IPS-NIHi7 (cell line): ENCODE data around the gene CD101.
A peak's percentile ranks its signal among the peaks of the same experiment; 100 is the strongest.

Experiments used
- DNase-seq: peaks from one replicate; pipeline ENCODE4 v3.0.0; 2012; ENCODE audit warnings: mixed read lengths; ENCODE audit errors: extremely low spot score

CD101 gene

DNA sequence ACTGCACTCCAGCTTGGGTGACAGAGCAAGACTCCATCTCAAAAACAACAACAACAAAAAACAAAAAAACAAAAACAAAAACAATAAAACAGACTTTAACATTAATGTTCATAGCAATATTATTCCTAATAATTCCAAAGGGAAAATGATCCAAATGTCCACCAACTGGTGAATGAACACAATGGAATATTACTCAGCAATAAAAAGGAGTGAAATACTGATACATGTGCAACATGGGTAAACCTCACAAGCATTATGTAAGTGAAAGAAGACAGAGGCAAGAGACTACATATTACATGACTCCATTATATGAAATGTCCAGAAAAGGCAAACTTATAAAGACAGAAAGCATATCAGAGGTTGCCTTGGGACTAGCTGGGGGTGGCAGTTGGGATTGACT is 52.5 kb downstream of the CD101 start:
- no peak for DNase-seq

DNA sequence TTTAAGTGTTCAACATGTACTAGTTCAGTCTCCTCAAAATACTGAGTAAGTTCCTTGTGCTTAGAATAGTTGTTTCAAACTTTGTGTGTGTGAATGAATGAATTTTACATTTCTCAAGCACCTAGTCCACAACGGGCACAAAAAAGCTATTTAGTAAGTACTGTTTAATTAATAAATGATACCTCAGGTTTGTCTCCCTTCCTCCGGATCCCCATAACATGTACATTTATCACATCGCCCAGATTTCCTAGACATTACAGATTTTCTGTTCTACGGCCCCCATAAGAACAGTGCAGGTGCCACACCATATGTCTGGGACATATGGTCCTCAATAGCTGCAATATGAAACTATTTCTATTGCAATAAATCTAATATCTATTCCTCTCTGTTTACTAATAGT is 57.2 kb downstream of the CD101 start:
- DNase-seq = no peak

DNA sequence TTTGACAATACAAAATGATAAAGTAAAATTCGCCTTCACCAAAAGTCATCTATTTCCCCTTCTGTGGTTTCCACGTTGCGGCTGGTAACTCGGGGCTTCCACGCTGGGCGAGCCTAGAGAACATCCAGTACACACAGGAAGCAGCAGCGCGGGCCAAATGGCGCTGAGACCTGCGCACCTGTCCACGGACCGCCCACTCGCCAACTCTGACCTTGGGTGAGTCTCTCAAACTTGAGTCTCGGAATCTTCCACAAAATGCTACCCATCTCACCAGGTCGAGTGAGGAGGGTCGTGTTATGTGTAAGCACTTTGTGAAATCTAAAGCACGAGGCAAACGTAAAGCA is 57.7 kb downstream of the CD101 start:
- no peak for DNase-seq

DNA sequence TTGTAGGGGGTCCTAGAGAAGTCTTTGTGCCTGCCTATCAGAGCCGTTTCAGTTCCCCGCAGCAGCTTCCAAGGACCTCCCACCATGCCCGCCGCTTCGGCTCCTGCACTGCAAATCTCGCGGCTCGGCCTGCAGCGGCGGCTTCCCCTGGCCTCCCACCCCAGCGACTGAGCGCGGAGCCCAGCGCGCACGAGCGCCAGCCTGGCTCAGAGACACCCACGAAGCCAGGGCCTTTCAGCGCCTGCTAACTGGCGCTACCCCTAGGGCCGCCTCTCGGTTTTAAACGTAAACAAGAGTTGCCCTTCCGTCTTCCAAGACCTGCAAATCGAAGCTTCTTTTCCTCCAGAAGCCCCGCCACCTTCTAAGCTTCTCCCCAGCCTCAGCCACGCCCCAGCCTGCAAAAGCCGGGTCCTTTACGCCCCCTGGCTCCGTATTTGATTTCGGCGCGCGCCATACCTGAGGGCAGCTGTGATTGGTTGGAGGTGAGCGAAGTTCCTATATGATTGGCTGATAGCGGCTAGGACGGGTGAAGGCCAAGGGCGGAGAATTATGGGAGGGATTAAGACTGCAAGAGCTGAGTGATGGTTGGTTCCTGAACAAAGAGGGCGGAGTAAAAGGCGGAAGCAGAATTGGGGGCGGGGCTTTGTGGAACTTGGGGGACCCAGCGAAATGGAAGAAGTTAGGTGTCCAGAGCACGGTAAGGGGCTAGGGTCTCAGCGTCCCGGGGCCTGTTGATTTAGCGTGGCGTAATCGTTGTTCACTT is 58.3 kb downstream of the CD101 start, which contains the start of gene TTF2:
Gene TTF2, plus strand, starts transcription at position 649 of the 763 bp plus-strand sequence. Its CDS starts 21 bp downstream, at position 670.
- DNase-seq = peak; percentile 99

DNA sequence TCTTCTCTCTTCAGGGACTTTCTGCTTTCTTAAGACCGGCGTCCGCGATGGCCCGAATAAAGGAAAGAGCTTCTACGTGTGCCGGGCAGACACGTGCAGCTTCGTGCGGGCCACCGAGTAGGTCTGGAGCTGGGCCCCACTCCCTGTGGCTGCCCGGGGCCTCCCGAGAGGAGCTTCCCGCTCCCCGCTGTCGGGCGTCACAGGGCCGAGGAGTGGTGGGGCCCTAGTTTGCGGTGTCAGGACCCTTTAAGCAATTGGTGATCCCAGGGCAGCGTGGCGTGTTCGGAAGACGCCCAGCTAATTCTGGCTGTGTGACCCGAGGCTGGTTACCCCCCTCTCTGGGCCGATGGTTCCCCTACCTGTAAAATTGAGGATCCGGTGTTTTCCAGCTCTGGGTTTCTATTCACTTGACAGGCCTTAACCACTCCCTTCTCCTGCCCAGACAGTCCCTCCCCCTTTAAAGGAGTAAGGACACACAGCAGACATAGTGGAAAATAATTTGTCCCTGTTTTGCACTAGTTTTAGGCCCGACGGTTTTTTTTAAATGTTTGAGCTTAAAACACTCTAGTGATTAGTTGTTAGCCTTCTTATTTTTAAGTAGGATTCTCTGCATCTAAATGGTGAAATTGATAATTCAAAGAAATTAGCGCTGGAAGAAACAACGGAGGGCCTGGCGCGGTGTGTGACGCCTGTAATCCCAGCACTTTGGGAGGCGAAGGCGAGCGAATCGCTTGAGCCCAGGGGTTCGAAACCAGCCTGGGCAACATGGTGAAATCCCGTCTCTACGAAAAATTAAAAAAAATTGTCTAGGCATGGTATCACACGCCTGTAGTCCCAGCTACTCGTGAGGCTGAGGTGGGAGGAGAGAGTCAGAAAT is 59.1 kb downstream of the CD101 start:
- DNase-seq = peak; percentile 43

DNA sequence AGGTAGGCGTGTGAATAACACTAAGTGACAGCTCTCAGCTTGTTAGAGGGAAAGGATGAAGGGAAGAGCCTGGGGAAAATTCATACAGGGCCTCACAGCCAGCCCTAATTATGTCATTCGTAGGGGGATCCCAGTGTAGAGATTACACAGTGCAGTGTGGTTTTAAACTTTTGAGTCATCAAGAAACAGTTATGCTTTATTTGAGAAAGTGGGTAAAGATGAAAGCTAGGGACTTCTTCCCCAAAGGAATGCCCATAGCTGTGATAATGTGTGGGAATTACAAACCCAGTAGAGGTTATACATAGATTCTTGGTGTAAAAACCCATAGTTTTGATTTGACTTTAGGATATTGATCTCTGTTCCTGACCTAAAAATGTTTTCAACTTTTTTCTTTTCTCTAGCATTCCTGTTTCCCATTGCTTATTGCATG is 60.4 kb downstream of the CD101 start:
- no peak for DNase-seq

DNA sequence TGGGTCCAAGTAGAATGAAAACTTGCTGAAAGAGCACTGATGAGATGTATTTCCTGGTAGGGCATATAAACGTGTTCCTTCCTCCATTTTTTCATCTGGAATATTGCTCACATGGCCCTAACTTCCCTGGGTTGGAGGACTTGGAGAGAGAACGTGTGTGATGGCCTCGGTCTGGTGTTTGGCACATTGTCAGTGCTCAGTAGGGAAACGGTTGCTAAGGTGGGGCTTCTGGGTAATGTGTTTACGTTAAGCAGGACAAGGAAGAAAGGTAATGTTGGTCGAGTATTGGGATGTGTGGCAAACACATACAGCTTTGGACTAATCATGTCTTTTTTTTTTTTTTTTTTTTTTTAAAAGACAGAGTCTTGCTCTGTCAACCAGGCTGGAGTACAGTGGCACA is 64.8 kb downstream of the CD101 start:
- DNase-seq = no peak

DNA sequence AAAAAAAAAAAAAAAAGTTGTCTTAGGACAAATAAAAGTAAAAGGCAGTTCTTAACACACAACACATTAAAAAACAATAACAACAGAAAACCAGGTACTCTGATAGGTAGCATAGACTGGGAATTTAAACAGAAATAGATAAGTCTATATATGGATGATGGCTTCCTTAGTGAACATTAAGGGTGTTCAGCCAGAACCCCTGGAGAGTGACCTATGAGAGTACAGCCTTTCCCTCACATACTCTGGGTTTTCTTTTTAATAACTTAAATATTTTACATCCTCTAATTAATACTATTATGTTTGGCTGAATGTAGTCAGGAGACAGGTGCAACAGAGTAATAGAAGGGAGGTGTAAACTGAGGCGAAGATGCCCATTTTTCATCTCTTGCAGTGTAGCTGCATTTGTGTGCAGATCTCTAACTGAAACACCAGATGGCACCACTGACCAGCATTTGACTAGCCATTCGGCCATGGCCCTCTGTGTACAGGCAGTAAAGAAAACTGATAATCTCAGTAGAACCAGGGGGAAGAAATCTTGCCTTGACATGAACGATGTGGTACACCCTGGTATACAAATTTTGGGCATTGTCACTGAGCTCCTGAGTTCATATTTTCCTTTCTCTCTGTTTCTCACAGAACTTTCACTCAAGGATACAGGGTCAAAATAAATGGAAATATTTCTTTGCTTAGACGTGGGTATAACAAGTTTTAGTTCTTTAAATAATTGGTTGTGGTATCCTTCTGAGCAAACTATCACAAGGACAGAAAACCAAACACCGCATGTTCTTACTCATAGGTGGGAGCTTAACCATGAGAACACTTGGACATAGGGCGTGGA is 66.2 kb downstream of the CD101 start:
- peak; percentile 62 for DNase-seq

DNA sequence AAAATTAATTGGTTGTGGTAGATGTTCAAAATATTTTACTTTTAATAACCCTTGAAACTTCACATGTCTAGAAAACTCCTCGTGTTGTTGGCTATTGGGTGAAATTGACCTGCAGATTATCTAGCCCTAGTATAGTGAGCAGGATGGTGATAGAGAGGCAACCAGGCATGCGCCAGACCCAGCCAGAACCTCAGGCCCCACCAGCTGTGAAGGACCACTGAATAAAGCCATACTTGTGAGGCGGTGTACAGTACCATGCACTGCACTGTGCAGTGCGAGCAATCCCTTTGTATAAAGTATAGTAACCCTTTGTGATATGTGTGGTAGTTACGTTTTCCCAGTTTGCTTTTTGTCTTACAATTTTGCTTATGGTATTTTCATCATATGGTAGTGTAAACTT is 67.0 kb downstream of the CD101 start:
- DNase-seq = no peak

DNA sequence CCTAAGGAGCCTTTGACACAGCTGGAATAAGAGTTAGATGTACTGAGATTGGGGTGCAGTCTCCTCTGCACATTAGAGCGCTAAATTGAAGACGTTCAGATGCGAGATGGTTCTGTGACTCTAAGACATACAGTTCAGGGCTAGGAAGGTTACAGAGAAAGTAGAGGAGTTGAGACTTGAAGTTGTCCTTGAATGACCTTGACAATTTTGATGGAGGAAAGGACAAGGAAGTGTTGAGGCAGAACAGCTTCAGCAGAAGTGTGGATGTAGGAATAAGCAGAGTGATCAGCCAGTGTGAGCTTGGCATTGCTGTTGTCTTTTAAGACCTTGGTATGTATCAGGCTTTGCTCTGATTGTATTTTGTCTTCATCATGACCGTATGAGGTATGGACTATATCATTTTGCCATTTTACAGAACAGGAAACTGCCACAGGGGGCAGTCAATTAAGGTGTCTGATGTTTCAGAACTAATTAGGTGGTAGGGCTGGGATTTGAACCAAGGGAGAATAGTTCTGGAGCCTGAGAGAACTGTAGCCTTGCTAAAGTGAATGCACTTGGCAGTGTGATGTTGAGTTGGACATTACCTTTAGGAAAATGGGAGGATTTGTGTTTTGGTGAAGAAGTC is 67.8 kb downstream of the CD101 start:
- DNase-seq = no peak

DNA sequence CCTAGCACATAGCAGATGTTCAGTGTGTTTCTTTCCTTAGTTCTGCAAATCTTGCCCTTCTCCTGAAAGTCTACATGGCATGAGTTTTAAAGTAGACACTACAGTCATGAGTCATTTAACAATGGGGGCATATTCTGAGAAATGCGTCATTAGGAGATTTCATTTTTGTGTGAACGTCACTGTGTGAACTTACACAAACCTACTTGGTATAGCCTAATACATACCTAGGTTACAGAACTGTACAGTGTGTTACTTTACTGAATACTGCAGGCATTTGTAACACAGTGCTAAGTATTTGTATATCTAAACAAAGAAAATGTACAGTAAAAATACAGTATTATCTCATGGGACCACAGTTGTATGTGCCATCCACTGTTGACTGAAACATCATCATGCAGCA is 68.6 kb downstream of the CD101 start:
- DNase-seq = no peak

DNA sequence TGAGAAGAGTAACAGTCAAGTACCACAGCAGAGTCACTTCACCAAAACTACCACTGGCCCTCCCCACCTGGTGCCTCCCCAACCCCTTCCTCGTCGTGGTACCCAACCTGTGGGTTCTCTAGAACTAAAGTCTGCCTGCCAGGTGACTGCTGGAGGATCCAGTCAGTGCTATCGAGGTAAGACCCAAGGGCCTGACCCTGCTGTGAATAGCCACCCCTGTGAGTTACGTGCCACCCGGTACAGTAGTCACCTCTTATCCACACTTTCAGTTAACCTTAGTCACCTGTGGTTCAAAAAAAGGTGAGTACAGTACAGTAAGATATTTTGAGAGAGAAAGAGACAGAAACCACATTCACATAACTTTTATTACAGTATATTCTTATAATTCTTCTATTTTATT is 75.1 kb downstream of the CD101 start:
- DNase-seq = no peak

DNA sequence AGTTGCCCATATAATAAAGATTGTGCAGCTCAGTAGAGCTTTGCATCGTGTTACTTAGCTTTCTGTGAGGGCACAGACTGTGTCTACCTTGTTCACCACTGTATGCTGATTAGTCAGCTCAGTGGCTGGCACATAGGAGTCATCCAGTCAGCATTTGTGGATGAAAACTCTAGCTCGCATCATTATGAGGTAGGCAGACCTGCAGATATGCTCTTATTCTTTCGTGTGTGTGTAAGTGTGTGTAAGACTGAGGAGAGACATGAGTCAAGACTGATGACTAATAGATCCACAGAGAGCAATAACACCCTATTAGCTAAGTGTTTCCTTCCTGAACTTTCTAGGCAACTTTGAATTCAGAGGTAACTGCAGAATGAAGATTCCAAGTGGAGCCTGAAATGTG is 75.7 kb downstream of the CD101 start:
- DNase-seq = no peak

DNA sequence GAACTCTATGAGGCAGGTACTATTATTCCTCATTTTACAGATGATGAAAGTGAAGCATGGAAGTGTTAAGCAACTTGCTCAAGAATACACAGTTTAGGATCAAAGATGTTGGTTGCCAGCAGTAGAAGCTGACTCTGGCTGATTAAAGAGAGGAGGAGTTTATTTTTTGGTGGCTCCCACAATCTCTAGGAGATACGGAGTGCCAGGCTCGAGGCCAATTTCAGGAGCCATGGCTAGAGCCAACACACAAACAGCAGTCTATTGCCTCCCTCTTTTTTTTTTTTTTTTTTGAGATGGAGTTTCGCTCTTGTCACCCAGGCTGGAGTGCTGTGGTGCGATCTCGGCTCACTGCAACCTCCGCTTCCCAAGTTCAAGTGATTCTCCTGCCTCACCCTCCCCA is 78.2 kb downstream of the CD101 start:
- DNase-seq = no peak

DNA sequence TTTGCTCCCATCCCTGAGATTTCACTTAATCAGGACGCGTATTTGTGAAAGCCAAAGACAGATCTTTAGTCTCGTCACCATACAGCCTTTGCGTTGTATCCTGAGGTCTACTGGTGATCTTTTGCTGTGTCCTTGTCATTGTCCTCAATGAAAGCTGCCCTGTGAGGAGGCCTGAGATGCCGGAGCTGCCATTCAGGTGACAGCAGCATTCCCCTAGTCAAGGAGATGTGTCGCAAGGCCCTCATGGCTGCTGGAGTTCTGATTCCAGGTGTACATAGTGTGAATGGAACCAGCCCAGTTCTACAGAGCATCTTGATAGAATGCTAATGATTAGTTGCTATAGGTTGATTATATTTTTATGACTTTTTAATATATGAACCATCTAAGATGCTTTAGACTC is 82.7 kb downstream of the CD101 start:
- no peak for DNase-seq
